GM18517 (cell line): ENCODE measurements around the gene NINL.
"Not testable (repeated sequence)": the region's sequence is repeated elsewhere in the genome, so short reads cannot be mapped to it uniquely, and the experiment has no call there.

ENCODE experiments used
- ATAC-seq: cut with Tn5 transposase; IDR thresholded peaks from one replicate; pipeline ENCODE4 v1.9.1; 2021; ENCODE audit warnings: mild to moderate bottlenecking, moderate library complexity; ENCODE audit not compliant: unreplicated experiment

Gene NINL

GRCh38 chr20:25486377-25486776, 99.0 kb downstream of the NINL start:
- ATAC-seq = no peak

- no peak for ATAC-seq
These were observed 99.5 kb downstream of the NINL start for GRCh38 chr20:25485872-25486271.

GRCh38 chr20:25484911-25485511, 100.3 kb downstream of the NINL start:
- ATAC-seq = no peak

- ATAC-seq = no peak
These were observed 101.0 kb downstream of the NINL start for GRCh38 chr20:25484224-25484846.

- ATAC-seq = no peak
These were observed 101.7 kb downstream of the NINL start for GRCh38 chr20:25483431-25484132.

- no peak for ATAC-seq
These were observed 103.4 kb downstream of the NINL start for GRCh38 chr20:25481918-25482253.

GRCh38 chr20:25481235-25481917, 104.0 kb downstream of the NINL start:
- ATAC-seq = no peak

GRCh38 chr20:25480797-25481196, 104.5 kb downstream of the NINL start:
- ATAC-seq = no peak

- ATAC-seq = no peak
These were observed 105.2 kb downstream of the NINL start for GRCh38 chr20:25480156-25480555.

- ATAC-seq = no peak
These were observed 105.7 kb downstream of the NINL start for GRCh38 chr20:25479638-25480037.

GRCh38 chr20:25478889-25479568, 106.3 kb downstream of the NINL start:
- no peak for ATAC-seq

GRCh38 chr20:25477014-25477882, 108.1 kb downstream of the NINL start:
- no peak for ATAC-seq

GRCh38 chr20:25476106-25477013, 109.0 kb downstream of the NINL start:
- ATAC-seq = no peak

GRCh38 chr20:25473297-25473696, 112.0 kb downstream of the NINL start:
- ATAC-seq = not testable (repeated sequence)

GRCh38 chr20:25471020-25471419, 114.3 kb downstream of the NINL start:
- no peak for ATAC-seq

GRCh38 chr20:25470045-25470444, 115.3 kb downstream of the NINL start:
- no peak for ATAC-seq

GRCh38 chr20:25469558-25469957, 115.8 kb downstream of the NINL start:
- ATAC-seq = no peak

GRCh38 chr20:25468126-25469075, 116.9 kb downstream of the NINL start:
- no peak for ATAC-seq
